Measurements from ENCODE around the gene MLXIP.
"Not testable (repeated sequence)": the region's sequence is repeated elsewhere in the genome, so short reads cannot be mapped to it uniquely, and the experiment has no call there.

Gene MLXIP

GRCh38 chr12:122046145-122046544 lies 32.4 kb upstream of the MLXIP start:
- Mint-ChIP-seq H3K27me3 (no peaks in the 10 kb centered on the region), H3K4me3 (no peak overlapping the region), H3K27ac (no peak overlapping the region), H3K9me3 (no peaks in the 10 kb centered on the region), H3K4me1 (ENCODE audit: low read depth) (no peaks in the 10 kb centered on the region), H3K36me3 (ENCODE audit: low read depth) (peaks cover 15% of the 10 kb centered on the region)
- no peak for DNase-seq

GRCh38 chr12:122048151-122048550 lies 30.4 kb upstream of the MLXIP start:
- DNase-seq, result no peak
- no peaks in the 10 kb centered on the region for H3K27me3 Mint-ChIP-seq
- no peak overlapping the region for H3K4me3 Mint-ChIP-seq
- H3K4me1 Mint-ChIP-seq (ENCODE audit: low read depth), result no peaks in the 10 kb centered on the region
- no peak overlapping the region for H3K27ac Mint-ChIP-seq
- no peaks in the 10 kb centered on the region for H3K9me3 Mint-ChIP-seq
- peaks cover 14% of the 10 kb centered on the region for H3K36me3 Mint-ChIP-seq (ENCODE audit: low read depth)

- H3K9me3 Mint-ChIP-seq, result no peaks in the 10 kb centered on the region
- peaks cover 7% of the 10 kb centered on the region for H3K36me3 Mint-ChIP-seq (ENCODE audit: low read depth)
- H3K27ac Mint-ChIP-seq, result no peak overlapping the region
- H3K4me3 Mint-ChIP-seq, result no peak overlapping the region
- no peaks in the 10 kb centered on the region for H3K27me3 Mint-ChIP-seq
- DNase-seq, result no peak
- H3K4me1 Mint-ChIP-seq (ENCODE audit: low read depth), result peaks cover 4% of the 10 kb centered on the region
Observed at GRCh38 chr12:122049827-122050226, 28.7 kb upstream of the MLXIP start.

GRCh38 chr12:122050706-122051105 lies 27.9 kb upstream of the MLXIP start:
- no peak for DNase-seq
- H3K4me1 Mint-ChIP-seq (ENCODE audit: low read depth), result peaks cover 4% of the 10 kb centered on the region
- H3K27ac Mint-ChIP-seq, result no peak overlapping the region
- peaks cover 6% of the 10 kb centered on the region for H3K36me3 Mint-ChIP-seq (ENCODE audit: low read depth)
- no peak overlapping the region for H3K4me3 Mint-ChIP-seq
- H3K9me3 Mint-ChIP-seq, result no peaks in the 10 kb centered on the region
- H3K27me3 Mint-ChIP-seq, result no peaks in the 10 kb centered on the region

- no peak for DNase-seq
- Mint-ChIP-seq H3K9me3 (no peaks in the 10 kb centered on the region), H3K27ac (no peak overlapping the region), H3K4me3 (no peak overlapping the region), H3K4me1 (ENCODE audit: low read depth) (peaks cover 4% of the 10 kb centered on the region), H3K27me3 (no peaks in the 10 kb centered on the region), H3K36me3 (ENCODE audit: low read depth) (peaks cover 3% of the 10 kb centered on the region)
Observed at GRCh38 chr12:122051231-122051876, 27.2 kb upstream of the MLXIP start.

GRCh38 chr12:122052285-122052684 lies 26.3 kb upstream of the MLXIP start:
- Mint-ChIP-seq H3K27ac (peak overlapping the region; percentile 29), H3K36me3 (ENCODE audit: low read depth) (peaks cover 4% of the 10 kb centered on the region)

GRCh38 chr12:122054842-122055520 lies 23.6 kb upstream of the MLXIP start:
- no peak for DNase-seq
- Mint-ChIP-seq H3K9me3 (no peaks in the 10 kb centered on the region), H3K27ac (no peak overlapping the region), H3K4me3 (no peak overlapping the region), H3K4me1 (ENCODE audit: low read depth) (peaks cover 4% of the 10 kb centered on the region), H3K27me3 (no peaks in the 10 kb centered on the region), H3K36me3 (ENCODE audit: low read depth) (peaks cover 13% of the 10 kb centered on the region)

More at GRCh38 chr12:122052285-122052684, 26.3 kb upstream of the MLXIP start:
- Mint-ChIP-seq H3K9me3 (no peaks in the 10 kb centered on the region), H3K4me3 (no peak overlapping the region), H3K4me1 (ENCODE audit: low read depth) (peaks cover 4% of the 10 kb centered on the region), H3K27me3 (no peaks in the 10 kb centered on the region)
- DNase-seq, result no peak

- not testable (repeated sequence) for H3K27me3 Mint-ChIP-seq; H3K4me3 Mint-ChIP-seq; DNase-seq; H3K27ac Mint-ChIP-seq; H3K9me3 Mint-ChIP-seq; H3K4me1 Mint-ChIP-seq (ENCODE audit: low read depth)
- H3K36me3 Mint-ChIP-seq (ENCODE audit: low read depth), result peaks cover 16% of the 10 kb centered on the region
Observed at GRCh38 chr12:122056406-122056805, 22.1 kb upstream of the MLXIP start.

GRCh38 chr12:122057007-122057735 lies 21.4 kb upstream of the MLXIP start:
- Mint-ChIP-seq H3K36me3 (ENCODE audit: low read depth) (peaks cover 16% of the 10 kb centered on the region), H3K9me3 (no peaks in the 10 kb centered on the region), H3K4me3 (no peak overlapping the region), H3K27ac (peak overlapping the region; percentile 29), H3K27me3 (no peaks in the 10 kb centered on the region), H3K4me1 (ENCODE audit: low read depth) (peaks cover 4% of the 10 kb centered on the region)
- no peak for DNase-seq

- no peaks in the 10 kb centered on the region for H3K27me3 Mint-ChIP-seq
- no peak for DNase-seq
- no peak overlapping the region for H3K27ac Mint-ChIP-seq
- no peak overlapping the region for H3K4me3 Mint-ChIP-seq
- H3K4me1 Mint-ChIP-seq (ENCODE audit: low read depth), result peaks cover 4% of the 10 kb centered on the region
- no peaks in the 10 kb centered on the region for H3K9me3 Mint-ChIP-seq
- H3K36me3 Mint-ChIP-seq (ENCODE audit: low read depth), result peaks cover 16% of the 10 kb centered on the region
Observed at GRCh38 chr12:122057769-122058168, 20.8 kb upstream of the MLXIP start.

- Mint-ChIP-seq H3K27me3 (no peaks in the 10 kb centered on the region), H3K27ac (no peak overlapping the region)
- no peak for DNase-seq
Observed at GRCh38 chr12:122058549-122059149, 19.9 kb upstream of the MLXIP start.

GRCh38 chr12:122059203-122059960 lies 19.2 kb upstream of the MLXIP start:
- no peak overlapping the region for H3K27ac Mint-ChIP-seq
- H3K27me3 Mint-ChIP-seq, result no peaks in the 10 kb centered on the region
- H3K9me3 Mint-ChIP-seq, result no peaks in the 10 kb centered on the region
- DNase-seq, result no peak
- peaks cover 16% of the 10 kb centered on the region for H3K36me3 Mint-ChIP-seq (ENCODE audit: low read depth)
- peaks cover 5% of the 10 kb centered on the region for H3K4me1 Mint-ChIP-seq (ENCODE audit: low read depth)
- H3K4me3 Mint-ChIP-seq, result no peak overlapping the region

More at GRCh38 chr12:122058549-122059149, 19.9 kb upstream of the MLXIP start:
- H3K36me3 Mint-ChIP-seq (ENCODE audit: low read depth), result peaks cover 16% of the 10 kb centered on the region
- H3K4me1 Mint-ChIP-seq (ENCODE audit: low read depth), result peaks cover 6% of the 10 kb centered on the region
- no peak overlapping the region for H3K4me3 Mint-ChIP-seq
- no peaks in the 10 kb centered on the region for H3K9me3 Mint-ChIP-seq

GRCh38 chr12:122060081-122060501 lies 18.5 kb upstream of the MLXIP start:
- no peaks in the 10 kb centered on the region for H3K27me3 Mint-ChIP-seq
- H3K36me3 Mint-ChIP-seq (ENCODE audit: low read depth), result peaks cover 14% of the 10 kb centered on the region
- H3K27ac Mint-ChIP-seq, result no peak overlapping the region
- no peaks in the 10 kb centered on the region for H3K9me3 Mint-ChIP-seq
- peaks cover 2% of the 10 kb centered on the region for H3K4me1 Mint-ChIP-seq (ENCODE audit: low read depth)
- H3K4me3 Mint-ChIP-seq, result no peak overlapping the region
- DNase-seq, result no peak

GRCh38 chr12:122061253-122061652 lies 17.3 kb upstream of the MLXIP start:
- Mint-ChIP-seq H3K9me3 (no peaks in the 10 kb centered on the region), H3K4me1 (ENCODE audit: low read depth) (peaks cover 2% of the 10 kb centered on the region), H3K4me3 (no peak overlapping the region), H3K27ac (no peak overlapping the region), H3K27me3 (no peaks in the 10 kb centered on the region), H3K36me3 (ENCODE audit: low read depth) (peaks cover 13% of the 10 kb centered on the region)
- DNase-seq, result no peak

Data from activated T-cell treated with anti-CD3 and anti-CD28 coated beads, Interleukin-2, amount 50 U/mL, for 24 hours (primary cell).